ENCODE measurements around the gene CITED2. TPM values are rescaled to one million over a fixed set of nuclear protein-coding genes. Genes with fewer than 3 reads are reported as not detected.

CITED2 gene
- total RNA-seq, 4 donors from 2014 or later = 70.8 to 395 (median 345) TPM

GRCh38 chr6:139325125-139325524 lies 49.3 kb downstream of the CITED2 start:
- Histone ChIP-seq H3K27me3 (no peaks in the 10 kb centered on the region), H3K4me3 (no peak overlapping the region), H3K4me1 (no peaks in the 10 kb centered on the region), H3K9me3 (no peaks in the 10 kb centered on the region), H3K36me3 (no peaks in the 10 kb centered on the region), H3K27ac (peak overlapping the region in 1 of 4 donors; percentile 62)
- intact Hi-C loops (cut with DNase I; ENCODE audit: low total_unique reads) (no loop called here), in situ Hi-C loops (cut with MboI; ENCODE audit: low sequenced_read_pairs in 4 of 4) (no loop called here)
- TF ChIP-seq CTCF (IDR thresholded peaks at IDR 0.05 in 4 of 5, conservative IDR thresholded peaks at IDR 0.05 in 1 of 5) (no peak), POLR2A (IDR thresholded peaks at IDR 0.05) (no peak)
- no peak for ATAC-seq
- no peak for DNase-seq

- peak overlapping the region in 3 of 4 donors; percentile 29 to 53 (median 42) for H3K4me3 ChIP-seq
- H3K9me3 ChIP-seq = no peaks in the 10 kb centered on the region
- no peaks in the 10 kb centered on the region for H3K27me3 ChIP-seq
- in situ Hi-C loops (cut with MboI; ENCODE audit: low sequenced_read_pairs in 4 of 4) (no loop called here), intact Hi-C loops (cut with DNase I; ENCODE audit: low total_unique reads) (no loop called here)
- no peaks in the 10 kb centered on the region for H3K36me3 ChIP-seq
- no peak for DNase-seq
- H3K4me1 ChIP-seq = no peaks in the 10 kb centered on the region
- ATAC-seq = no peak
- no peak for TF ChIP-seq POLR2A (IDR thresholded peaks at IDR 0.05)
- TF ChIP-seq CTCF (IDR thresholded peaks at IDR 0.05 in 4 of 5, conservative IDR thresholded peaks at IDR 0.05 in 1 of 5) = no peak
- H3K27ac ChIP-seq = peak overlapping the region; percentile 21 to 62 (median 46)
Observed at GRCh38 chr6:139324301-139324555, 50.2 kb downstream of the CITED2 start.

GRCh38 chr6:139323511-139324300 lies 50.7 kb downstream of the CITED2 start:
- in situ Hi-C loops (cut with MboI; ENCODE audit: low sequenced_read_pairs in 4 of 4) (no loop called here), intact Hi-C loops (cut with DNase I; ENCODE audit: low total_unique reads) (no loop called here)
- Histone ChIP-seq H3K9me3 (no peaks in the 10 kb centered on the region), H3K4me3 (peak overlapping the region; percentile 29 to 53 (median 43)), H3K36me3 (no peaks in the 10 kb centered on the region), H3K27ac (peak overlapping the region; percentile 40 to 62 (median 56)), H3K4me1 (no peaks in the 10 kb centered on the region), H3K27me3 (no peaks in the 10 kb centered on the region)
- DNase-seq = peak; percentile 38 to 56
- no peak for TF ChIP-seq CTCF (IDR thresholded peaks at IDR 0.05 in 4 of 5, conservative IDR thresholded peaks at IDR 0.05 in 1 of 5)
- TF ChIP-seq POLR2A (IDR thresholded peaks at IDR 0.05) = no peak
- peak; percentile 64 to 76 for ATAC-seq

Other genes starting within 250 kb of the CITED2 start
- gene HECA, start 239.6 kb downstream of the CITED2 start, total RNA-seq = 10 to 100 TPM; 34.5 to 59.1 (median 47.2) TPM
- 100 to 1,000 TPM in 2 of 4 donors, 10 to 100 TPM in 2; 58.3 to 197 (median 124) TPM for gene TXLNB, start 82.7 kb downstream of the CITED2 start, total RNA-seq